Fibroblast of skin of right biceps (primary cell): ENCODE data around the gene KCNA3.
"Not testable (repeated sequence)": the region's sequence is repeated elsewhere in the genome, so short reads cannot be mapped to it uniquely, and the experiment has no call there.

ENCODE experiments used
- DNase-seq: peaks from one replicate; pipeline ENCODE4 v3.0.0-alpha.2; 2013

KCNA3 gene

DNA sequence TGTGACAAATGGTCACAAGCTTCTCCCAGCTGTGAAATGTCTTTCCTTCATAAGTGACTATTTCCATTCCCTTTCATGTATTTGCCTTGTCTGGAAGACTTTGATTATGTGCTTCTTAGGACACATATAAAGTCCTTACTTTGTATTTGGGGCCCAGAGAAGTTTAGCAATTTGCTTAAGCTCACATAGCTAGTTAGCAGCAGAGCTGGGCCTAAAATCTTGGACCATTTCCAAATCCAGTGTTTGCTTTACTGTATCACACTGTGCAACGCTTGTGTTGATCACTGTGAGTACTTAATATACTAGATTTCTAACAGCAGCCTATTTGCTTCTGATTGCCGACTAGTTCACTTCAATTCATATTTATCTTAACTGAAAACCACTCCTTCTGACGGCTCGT, 2.2 kb upstream of the KCNA3 start:
- DNase-seq: no peak

DNA sequence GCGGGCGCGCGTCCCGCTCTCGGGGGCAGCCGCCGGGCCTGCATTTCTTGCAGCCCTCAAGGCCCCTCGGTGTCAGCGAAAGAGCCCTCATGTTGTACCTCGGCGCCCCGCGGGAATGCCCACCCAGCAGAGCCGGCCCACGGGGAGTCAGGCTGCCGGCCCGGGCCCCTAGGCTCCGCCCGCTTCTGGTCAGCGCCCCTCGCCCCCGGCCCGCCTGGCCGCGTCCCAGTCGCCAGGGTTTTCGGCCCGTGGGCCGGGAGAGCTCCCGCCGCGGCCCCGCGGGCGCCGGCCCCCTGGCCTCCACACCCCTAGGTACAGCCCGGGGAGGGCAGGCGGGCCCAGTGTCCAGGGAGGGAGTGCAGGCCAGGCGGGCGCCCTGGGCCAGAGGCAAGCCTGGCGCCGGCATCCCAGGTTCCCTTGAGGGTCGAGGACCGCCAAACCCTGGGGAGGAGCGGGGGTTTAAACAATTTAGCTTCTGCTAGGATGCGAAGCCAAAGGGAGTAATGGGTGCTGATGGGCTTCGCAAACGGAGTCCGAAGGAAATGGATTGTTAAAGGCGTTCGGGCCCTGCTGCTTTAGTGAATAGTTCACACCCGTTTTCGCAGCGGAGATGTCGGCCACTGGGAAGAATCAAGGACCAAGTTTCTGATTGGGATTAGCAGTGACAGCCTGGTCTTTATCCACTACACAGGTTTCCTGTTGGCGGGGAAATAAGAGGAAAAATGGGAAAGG, 486 bp upstream of the KCNA3 start:
- no peak for DNase-seq

DNA sequence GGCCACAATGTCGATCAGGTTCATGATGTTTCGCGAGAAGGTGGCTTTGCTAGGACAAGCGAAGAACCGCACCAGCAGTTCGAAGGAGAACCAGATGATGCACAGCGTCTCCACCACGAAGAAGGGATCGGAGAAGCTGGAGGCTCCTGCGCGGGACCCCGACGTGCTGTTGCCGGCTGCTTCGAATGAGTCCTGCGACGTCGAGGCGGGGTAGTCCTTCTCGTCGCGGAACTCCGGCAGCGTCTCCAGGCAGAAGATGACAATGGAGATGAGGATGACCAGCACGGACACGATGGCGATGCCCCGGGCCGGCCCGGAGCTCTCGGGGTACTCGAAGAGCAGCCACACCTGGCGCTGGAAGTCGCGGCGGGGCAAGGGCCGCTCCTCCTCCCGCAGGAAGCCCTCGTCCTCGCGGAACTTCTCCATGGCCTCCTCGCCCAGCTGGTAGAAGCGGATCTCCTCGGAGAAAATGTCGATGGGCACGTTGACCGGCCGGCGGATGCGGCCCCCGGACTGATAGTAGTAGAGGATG, 869 bp downstream of the KCNA3 start:
- no peak for DNase-seq

DNA sequence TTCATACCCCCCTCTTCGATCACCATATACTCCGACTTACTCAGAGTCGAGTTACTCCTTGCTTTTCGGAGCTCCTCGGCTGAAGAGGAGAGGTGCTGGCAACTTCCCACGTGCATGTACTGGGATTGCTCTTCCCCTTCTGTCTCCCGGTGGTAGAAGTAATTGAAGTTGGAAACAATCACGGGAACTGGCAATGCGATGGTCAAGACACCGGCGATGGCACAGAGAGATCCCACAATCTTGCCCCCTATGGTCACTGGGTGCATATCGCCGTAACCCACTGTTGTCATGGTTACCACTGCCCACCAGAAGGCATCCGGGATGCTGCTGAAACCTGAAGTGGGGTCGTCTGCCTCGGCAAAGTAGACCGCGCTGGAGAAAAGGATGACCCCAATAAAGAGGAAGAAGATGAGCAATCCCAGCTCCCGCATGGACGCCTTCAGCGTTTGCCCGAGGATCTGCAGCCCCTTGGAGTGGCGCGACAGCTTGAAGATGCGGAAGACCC, 1.5 kb downstream of the KCNA3 start:
- no peak for DNase-seq

DNA sequence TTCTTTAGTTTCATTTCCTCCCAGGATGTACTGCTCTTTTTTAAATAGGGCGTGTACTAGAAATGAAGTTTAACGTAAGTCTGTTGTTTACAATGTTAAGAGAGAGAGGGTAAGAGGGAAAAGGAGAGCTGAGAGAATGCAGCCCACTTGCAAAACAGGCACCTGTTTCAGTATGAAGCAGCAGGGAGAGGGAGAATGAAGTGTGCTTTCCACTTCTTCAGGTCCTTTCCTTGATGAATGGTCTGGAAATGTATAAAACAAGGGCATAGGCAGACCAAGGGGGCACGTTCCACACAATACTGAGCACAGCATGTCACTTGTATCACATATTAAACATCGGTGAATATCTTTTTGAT, 2.0 kb downstream of the KCNA3 start:
- no peak for DNase-seq

DNA sequence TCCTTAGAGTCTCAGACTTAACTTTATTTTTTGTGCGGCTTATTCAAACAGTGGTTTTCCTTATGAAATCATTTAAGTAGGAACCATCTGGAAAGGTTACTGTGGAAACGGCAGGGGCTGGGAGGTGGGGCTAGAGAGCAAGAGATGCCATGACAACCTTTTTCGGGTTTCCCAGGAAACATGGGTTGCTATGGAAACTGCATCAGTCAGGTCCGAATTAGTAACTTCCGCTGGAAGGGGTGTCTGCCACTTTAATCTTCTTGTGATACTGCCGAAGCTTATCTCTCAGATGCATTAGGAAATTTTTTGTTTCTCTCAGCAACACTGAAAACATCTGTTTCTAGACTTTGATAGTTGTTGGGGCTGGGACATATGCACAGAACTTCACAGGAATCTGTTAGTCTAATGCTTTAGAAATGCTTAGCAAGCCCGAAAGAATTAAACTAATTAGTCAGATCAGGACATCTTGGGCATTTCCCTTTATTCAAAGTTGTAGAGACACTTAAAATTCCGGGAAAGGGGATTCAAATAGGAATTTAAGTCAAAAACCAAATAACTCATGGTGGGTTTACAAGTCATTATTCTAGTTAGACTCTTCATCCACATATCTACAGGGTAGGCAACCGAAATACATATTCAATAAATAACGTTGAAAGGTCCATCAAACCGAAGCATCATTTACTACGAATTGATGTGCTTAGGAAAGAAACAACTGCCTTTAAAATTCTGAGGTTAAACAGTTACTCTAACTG, 2.6 kb downstream of the KCNA3 start:
- DNase-seq: peak; percentile 41

GRCh38 chr1:110671361-110671760, 3.4 kb downstream of the KCNA3 start:
- no peak for DNase-seq

DNA sequence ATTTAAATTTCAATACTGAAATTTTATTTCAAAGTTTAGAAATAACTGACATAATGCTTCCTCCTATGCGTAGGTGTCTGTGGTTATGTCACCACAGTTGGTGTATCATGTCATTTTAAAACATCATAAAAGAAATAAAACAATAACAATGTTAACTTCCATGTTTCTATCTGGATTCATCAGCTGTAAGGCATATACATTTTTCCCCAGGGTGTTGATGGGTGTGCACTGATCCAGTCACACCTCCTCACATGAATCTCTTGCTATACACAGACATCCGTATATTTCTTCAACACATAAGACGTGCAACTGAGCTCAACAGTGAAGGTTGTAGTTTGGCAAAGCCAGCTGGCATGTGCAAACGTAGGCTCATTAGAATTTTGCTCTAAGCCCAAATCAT, 6.2 kb downstream of the KCNA3 start:
- DNase-seq: no peak

DNA sequence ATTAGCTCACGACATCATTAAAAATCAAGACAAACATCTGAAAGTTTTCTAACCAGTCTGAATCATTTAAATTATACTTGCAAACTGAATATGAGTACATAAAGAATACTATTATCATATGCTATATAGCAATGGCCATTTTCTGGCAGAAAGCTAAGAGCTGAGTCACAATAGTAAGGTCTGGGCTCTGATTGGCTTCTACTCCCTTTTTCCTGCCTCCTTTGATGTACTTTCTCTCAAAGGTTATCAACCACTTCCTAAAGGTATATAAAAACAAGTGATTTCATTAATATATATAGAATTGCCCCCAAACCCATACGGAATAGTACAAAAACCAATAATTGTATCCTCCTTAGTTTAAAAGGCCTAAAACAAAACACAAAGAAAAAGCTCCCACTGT, 7.0 kb downstream of the KCNA3 start:
- DNase-seq: no peak

- DNase-seq: no peak
Observed at GRCh38 chr1:110663241-110663640, 11.5 kb downstream of the KCNA3 start.

- DNase-seq: not testable (repeated sequence)
Observed at GRCh38 chr1:110659559-110659958, 15.2 kb downstream of the KCNA3 start.

DNA sequence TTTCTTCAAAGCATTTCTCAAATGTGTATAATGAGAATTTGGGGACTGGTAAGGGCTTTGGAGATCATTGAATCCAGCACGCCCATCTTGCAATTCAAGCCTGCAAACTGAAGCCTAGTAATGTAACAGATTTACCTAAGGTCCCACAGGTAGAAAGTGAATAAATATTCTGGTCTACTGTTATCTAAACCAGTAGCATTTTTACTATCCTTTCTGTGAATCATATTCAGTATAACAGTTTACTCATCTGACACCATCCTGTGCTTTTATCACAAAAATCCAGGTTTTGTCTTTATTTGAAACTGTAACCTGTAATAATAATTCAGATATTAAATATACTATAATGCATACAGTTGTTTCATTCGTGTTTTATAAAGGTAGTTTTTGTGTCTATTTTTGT, 17.4 kb downstream of the KCNA3 start:
- no peak for DNase-seq

DNA sequence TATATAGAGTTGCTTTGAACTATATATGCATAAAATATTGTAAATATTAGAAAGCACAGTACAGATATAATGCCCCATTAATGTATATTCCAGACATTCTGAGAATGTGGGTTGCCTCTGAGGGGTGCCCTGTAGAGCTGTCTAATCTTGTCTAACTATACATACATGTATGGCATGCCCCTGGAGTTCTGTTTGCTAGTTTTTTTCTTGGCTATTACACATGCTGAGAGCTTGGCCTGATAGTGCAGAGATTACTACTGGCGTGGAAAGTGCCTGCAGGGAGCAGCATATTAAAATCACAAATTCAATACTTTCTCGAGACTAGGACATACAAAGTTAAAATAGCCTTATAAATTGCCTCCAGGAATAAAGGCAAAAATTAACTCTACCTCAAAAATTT, 24.1 kb downstream of the KCNA3 start:
- DNase-seq: no peak

DNA sequence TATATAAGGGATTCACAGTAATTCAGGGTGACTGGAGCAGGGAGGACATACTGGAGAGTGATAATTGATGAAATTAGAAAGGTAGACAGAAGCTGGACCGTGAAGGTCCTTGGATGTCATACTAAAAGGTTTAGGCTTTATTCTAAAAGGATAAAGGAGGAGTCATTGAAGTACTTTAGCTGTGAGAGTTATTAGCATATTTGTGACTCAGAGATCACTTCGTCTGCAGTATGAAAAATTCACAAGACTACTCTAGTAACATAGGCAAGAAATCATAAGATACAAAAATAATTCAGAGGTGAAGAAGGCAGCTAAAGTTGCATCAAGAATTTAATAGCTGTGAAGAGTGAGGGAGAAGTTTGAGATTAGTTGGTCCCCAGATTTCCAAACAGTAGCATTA, 26.3 kb downstream of the KCNA3 start:
- DNase-seq: no peak

DNA sequence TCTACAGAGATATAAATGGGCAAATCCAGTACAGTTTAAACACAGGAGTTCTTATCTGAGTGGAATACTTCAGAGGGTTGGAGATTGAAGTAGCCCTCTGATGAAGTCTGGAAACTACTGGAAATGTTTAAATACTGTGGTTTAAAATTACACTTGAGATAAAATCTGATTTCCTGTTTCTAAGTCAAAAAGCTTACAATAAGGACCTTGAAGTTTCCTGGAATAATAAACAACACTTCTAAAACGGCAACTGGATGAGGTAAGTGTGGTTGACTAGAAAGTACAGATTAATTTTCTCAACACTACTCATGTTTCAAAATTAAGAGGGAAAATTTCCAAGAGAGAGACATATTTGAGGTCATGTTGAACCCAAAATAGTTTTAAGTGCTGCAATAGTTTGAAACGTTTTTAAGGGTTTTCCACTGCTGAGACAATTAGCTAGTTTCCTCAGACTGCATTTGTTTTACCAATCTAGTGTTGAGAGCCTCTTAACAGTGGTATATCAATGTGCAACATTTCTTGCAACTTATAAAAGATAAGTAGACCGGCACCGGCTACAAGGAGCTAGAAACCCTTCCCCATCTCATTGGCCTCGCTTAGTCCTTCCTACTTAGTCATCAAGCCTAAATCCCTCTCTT, 27.4 kb downstream of the KCNA3 start:
- DNase-seq: peak; percentile 57

GRCh38 chr1:110645821-110646735, 28.7 kb downstream of the KCNA3 start:
- DNase-seq: peak; percentile 66

GRCh38 chr1:110645211-110645610, 29.5 kb downstream of the KCNA3 start:
- no peak for DNase-seq

- DNase-seq: no peak
Observed at GRCh38 chr1:110643879-110644472, 30.8 kb downstream of the KCNA3 start.

DNA sequence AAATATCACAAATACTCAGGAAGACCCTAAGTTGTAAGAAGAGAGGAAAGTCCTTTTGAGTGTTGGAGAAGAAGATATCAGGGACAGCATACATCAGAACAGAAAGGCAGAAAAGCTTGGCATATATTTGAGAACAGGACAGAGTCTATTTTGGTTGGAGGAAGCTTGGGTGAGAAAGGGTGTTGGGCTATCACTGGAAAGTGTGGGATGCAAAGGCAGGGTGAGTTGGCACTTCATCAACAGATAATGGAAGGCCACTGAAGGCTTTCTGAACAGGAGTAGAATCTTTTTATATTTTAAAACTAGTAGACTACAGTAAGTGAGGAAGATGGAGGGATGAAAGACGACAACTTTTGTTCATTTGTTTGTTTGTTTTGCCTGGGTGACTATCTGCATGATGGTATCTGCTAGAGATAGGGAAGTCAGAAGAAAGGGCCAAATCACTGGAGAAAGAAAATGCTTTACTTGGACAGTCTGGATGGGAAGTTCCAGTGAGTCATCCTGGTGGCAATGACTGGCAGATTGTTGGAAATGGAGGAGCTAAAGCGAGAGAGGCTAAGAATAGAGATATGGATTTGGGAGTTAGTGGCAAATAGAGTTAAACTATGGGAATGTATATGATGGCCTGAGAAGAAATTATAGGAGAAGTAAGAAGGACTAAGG, 34.9 kb downstream of the KCNA3 start:
- DNase-seq: no peak

DNA sequence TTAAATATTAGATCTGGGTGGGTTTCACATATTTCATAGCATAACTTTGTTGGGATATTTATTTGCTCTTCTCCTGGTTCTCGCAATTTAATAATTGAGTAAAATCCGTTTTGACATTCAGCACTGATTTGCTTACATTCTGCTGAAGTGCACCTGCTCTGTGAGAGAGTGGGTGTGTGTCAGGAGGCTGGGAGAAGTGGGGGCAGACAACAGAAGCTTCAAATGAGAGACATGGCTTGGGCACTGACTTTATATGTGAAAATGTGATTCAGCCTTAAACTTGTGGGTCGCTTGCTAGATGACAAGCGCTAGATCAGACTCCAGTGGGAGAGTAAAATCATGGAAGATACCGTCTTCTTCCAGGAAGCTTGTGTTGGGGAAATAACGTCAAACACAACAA, 36.2 kb downstream of the KCNA3 start:
- no peak for DNase-seq

GRCh38 chr1:110638058-110638457, 36.7 kb downstream of the KCNA3 start:
- DNase-seq: no peak

DNA sequence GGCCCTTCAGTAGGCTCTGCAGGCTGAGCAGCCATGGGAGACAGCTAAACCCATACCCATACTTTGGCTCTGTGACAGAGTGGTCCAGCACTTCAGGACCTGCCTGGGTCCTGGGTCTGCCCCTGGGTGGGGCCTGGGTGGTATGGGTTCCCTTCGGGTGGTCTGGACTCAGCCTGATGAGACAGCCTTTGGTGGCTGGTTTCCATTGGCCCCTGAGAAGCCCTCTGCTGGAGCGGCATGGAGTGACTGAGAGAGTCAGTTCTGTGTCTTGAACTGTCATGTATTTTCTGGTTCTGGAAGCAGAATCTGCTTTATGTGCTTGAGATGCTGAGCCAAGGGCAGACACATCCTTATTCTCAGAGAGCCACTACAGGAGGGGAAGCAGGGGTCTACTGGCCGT, 37.3 kb downstream of the KCNA3 start:
- DNase-seq: no peak
